ENCODE measurements around the gene FGB. TPM values are rescaled to one million over a fixed set of nuclear protein-coding genes. Genes with fewer than 3 reads are reported as not detected.
A peak's percentile ranks its signal among the peaks of the same experiment; 100 is the strongest.

The FGB gene
- total and polyA plus RNA-seq, 2 donors (not counting 1 experiment from before 2014, with no cell fraction given): not detected

DNA sequence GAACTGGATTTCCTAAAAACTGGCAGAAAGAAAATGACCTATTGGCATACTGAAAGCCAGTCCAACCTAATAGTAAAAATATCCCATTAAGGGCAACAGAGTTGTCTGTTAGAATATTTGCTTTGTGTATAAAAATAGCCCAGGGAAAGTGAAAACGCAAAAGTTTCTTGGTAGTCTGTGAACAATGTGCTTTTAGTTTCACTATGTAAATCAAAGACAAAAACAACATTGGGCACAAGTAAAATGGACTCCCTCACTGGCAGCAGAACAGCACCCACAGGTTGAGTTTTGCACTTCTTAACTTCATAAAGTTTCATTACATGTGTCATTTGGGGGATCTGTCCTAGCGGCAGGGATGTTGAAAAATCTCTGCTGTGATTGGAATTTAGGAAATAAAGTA, 53.9 kb downstream of the FGB start:
- no peak for DNase-seq (ENCODE audit: low read depth in 2 of 2)
- Histone ChIP-seq H3K4me1 (ENCODE audit: control insufficient read depth, extremely low read depth, insufficient read depth, low read length) (no peaks in the 10 kb centered on the region), H4K20me1 (ENCODE audit: control insufficient read depth, extremely low read depth, insufficient read depth, low read length) (no peaks in the 10 kb centered on the region), H3K9ac (ENCODE audit: insufficient read depth, low read length) (no peak overlapping the region), H3K9me3 (ENCODE audit: control insufficient read depth, insufficient read depth, low read depth, low read length) (no peaks in the 10 kb centered on the region), H3K79me2 (ENCODE audit: control insufficient read depth, insufficient read depth, low read length) (no peaks in the 10 kb centered on the region), H3K36me3 (ENCODE audit: control insufficient read depth, insufficient read depth, low read length) (no peaks in the 10 kb centered on the region), H2AFZ (ENCODE audit: low read length) (no peak overlapping the region), H3K27ac (ENCODE audit: insufficient read depth, low read length) (no peak overlapping the region), H3K27me3 (ENCODE audit: control insufficient read depth, insufficient read depth, low read length) (no peaks in the 10 kb centered on the region), H3K4me2 (ENCODE audit: extremely low read depth, insufficient read depth, low read length) (no peak overlapping the region), H3K4me3 (replicated peaks in 1 of 4; ENCODE audit: control extremely low read depth in 1 of 4, insufficient read depth in 1 of 4, low read depth in 3 of 4, low read length in 4 of 4) (no peak overlapping the region)
- TF ChIP-seq EZH2 (IDR thresholded peaks at IDR 0.05; ENCODE audit: low read length, missing control alignments): no peak
- TF ChIP-seq, protein P1, sequence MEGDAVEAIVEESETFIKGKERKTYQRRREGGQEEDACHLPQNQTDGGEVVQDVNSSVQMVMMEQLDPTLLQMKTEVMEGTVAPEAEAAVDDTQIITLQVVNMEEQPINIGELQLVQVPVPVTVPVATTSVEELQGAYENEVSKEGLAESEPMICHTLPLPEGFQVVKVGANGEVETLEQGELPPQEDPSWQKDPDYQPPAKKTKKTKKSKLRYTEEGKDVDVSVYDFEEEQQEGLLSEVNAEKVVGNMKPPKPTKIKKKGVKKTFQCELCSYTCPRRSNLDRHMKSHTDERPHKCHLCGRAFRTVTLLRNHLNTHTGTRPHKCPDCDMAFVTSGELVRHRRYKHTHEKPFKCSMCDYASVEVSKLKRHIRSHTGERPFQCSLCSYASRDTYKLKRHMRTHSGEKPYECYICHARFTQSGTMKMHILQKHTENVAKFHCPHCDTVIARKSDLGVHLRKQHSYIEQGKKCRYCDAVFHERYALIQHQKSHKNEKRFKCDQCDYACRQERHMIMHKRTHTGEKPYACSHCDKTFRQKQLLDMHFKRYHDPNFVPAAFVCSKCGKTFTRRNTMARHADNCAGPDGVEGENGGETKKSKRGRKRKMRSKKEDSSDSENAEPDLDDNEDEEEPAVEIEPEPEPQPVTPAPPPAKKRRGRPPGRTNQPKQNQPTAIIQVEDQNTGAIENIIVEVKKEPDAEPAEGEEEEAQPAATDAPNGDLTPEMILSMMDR (conservative IDR thresholded peaks at IDR 0.05 in 1 of 2, IDR thresholded peaks at IDR 0.05 in 1 of 2; ENCODE audit: low read depth in 1 of 2, low read length in 2 of 2): no peak

DNA sequence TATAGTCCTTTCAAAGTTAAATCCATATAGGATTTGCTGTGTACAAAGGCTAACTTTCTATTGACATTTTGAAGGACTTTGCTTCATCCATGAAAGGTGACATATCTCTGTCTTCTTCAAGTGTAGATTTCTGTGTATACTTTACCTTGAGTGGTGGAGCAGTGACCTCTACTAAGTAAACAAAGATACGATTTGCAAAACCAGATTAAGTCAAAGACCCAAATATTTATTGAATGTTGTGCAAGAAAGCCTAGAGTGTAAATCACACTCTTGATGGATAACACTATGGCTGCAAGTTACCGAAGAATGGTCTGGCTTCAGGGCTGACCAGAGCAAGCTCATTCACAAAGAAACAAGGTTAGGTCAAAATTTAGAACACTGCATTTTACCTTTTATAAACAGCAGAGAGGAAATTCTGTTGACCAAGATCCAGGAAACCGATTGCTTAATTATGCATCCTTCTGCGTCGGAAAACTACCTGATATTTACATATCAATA, 55.1 kb downstream of the FGB start:
- Histone ChIP-seq H2AFZ (ENCODE audit: low read length) (no peak overlapping the region), H3K4me2 (ENCODE audit: extremely low read depth, insufficient read depth, low read length) (no peak overlapping the region), H3K4me3 (replicated peaks in 1 of 4; ENCODE audit: control extremely low read depth in 1 of 4, insufficient read depth in 1 of 4, low read depth in 3 of 4, low read length in 4 of 4) (no peak overlapping the region), H3K36me3 (ENCODE audit: control insufficient read depth, insufficient read depth, low read length) (no peaks in the 10 kb centered on the region), H3K27ac (ENCODE audit: insufficient read depth, low read length) (no peak overlapping the region), H3K9me3 (ENCODE audit: control insufficient read depth, insufficient read depth, low read depth, low read length) (no peaks in the 10 kb centered on the region), H4K20me1 (ENCODE audit: control insufficient read depth, extremely low read depth, insufficient read depth, low read length) (no peaks in the 10 kb centered on the region), H3K4me1 (ENCODE audit: control insufficient read depth, extremely low read depth, insufficient read depth, low read length) (no peaks in the 10 kb centered on the region), H3K9ac (ENCODE audit: insufficient read depth, low read length) (no peak overlapping the region), H3K27me3 (ENCODE audit: control insufficient read depth, insufficient read depth, low read length) (no peaks in the 10 kb centered on the region), H3K79me2 (ENCODE audit: control insufficient read depth, insufficient read depth, low read length) (no peaks in the 10 kb centered on the region)
- TF ChIP-seq EZH2 (IDR thresholded peaks at IDR 0.05; ENCODE audit: low read length, missing control alignments): no peak
- TF ChIP-seq, protein P1 (conservative IDR thresholded peaks at IDR 0.05 in 1 of 2, IDR thresholded peaks at IDR 0.05 in 1 of 2; ENCODE audit: low read depth in 1 of 2, low read length in 2 of 2): no peak
- DNase-seq (ENCODE audit: low read depth in 2 of 2): no peak

DNA sequence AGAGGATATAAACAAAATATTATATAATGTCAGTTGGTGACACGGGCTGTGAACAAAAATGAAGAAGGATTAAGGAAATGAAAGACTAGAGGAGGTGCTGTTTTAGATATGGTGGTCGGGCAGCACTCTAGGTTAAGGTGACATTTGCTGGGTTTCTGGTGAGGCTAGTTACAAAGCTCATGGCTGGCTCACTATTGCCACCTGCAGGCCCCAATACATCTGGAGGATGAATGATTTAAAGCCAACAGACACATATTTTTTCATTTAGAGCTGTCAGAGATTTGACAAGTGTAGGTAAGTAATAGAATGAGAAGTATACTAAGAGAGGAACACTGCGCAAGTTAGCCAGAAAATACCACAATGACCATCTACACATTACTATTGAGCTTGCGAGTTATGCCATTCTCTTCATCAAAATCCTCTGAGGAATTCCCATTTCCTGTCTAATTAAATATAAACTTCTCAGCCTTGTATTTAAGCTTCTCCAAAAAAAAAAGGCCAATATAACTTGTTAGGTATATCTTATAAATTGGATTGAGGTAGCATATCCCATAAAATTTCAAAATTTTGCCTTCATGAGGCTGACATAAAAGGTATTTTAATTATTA, 56.0 kb downstream of the FGB start:
- Histone ChIP-seq H3K9ac (ENCODE audit: insufficient read depth, low read length) (no peak overlapping the region), H3K79me2 (ENCODE audit: control insufficient read depth, insufficient read depth, low read length) (no peaks in the 10 kb centered on the region)

More for the DNA sequence above, 56.0 kb downstream of the FGB start:
- Histone ChIP-seq H3K9me3 (ENCODE audit: control insufficient read depth, insufficient read depth, low read depth, low read length) (no peaks in the 10 kb centered on the region), H3K36me3 (ENCODE audit: control insufficient read depth, insufficient read depth, low read length) (no peaks in the 10 kb centered on the region), H3K4me1 (ENCODE audit: control insufficient read depth, extremely low read depth, insufficient read depth, low read length) (no peaks in the 10 kb centered on the region), H3K4me2 (ENCODE audit: extremely low read depth, insufficient read depth, low read length) (no peak overlapping the region), H4K20me1 (ENCODE audit: control insufficient read depth, extremely low read depth, insufficient read depth, low read length) (no peaks in the 10 kb centered on the region), H3K27me3 (ENCODE audit: control insufficient read depth, insufficient read depth, low read length) (no peaks in the 10 kb centered on the region), H3K4me3 (replicated peaks in 1 of 4; ENCODE audit: control extremely low read depth in 1 of 4, insufficient read depth in 1 of 4, low read depth in 3 of 4, low read length in 4 of 4) (no peak overlapping the region), H2AFZ (ENCODE audit: low read length) (no peak overlapping the region), H3K27ac (ENCODE audit: insufficient read depth, low read length) (no peak overlapping the region)
- TF ChIP-seq, protein P1 (conservative IDR thresholded peaks at IDR 0.05 in 1 of 2, IDR thresholded peaks at IDR 0.05 in 1 of 2; ENCODE audit: low read depth in 1 of 2, low read length in 2 of 2): peak; percentile 70 to 86
- no peak for TF ChIP-seq EZH2 (IDR thresholded peaks at IDR 0.05; ENCODE audit: low read length, missing control alignments)
- peak; percentile 41 to 57 for DNase-seq (ENCODE audit: low read depth in 2 of 2)
